HepG2 (cell line): ENCODE measurements around the gene RPAP2. TPM values are rescaled to one million over a fixed set of nuclear protein-coding genes. Genes with fewer than 3 reads are reported as not detected.

Experiments used
- CERS6 ChIP-seq: sonication (generic); formaldehyde crosslinking; IDR thresholded peaks from 2 replicates; pipeline ENCODE4 v1.5.0; 2020; ENCODE audit warnings: missing genetic modification reagents
- GATAD2A ChIP-seq: IDR thresholded peaks from 2 replicates; pipeline ENCODE4 v1.6.1; 2016
- HOXA3 ChIP-seq: sonication (generic); formaldehyde crosslinking; IDR thresholded peaks from 2 replicates; pipeline ENCODE4 v1.5.0; 2020; ENCODE audit warnings: missing genetic modification reagents
- KMT2B ChIP-seq: IDR thresholded peaks from 2 replicates; pipeline ENCODE4 v1.6.1; 2016; ENCODE audit warnings: missing genetic modification reagents, missing compliant biosample characterization
- SP5 ChIP-seq: IDR thresholded peaks from 2 replicates; pipeline ENCODE4 v1.6.1; 2016; ENCODE audit warnings: low read depth, borderline replicate concordance
- TCF7 ChIP-seq: sonication (generic); IDR thresholded peaks from 2 replicates; pipeline ENCODE4 v1.6.1; 2016; ENCODE audit warnings: antibody characterized with exemption, low read depth
- THRA ChIP-seq: sonication (generic); formaldehyde crosslinking; IDR thresholded peaks from 2 replicates; pipeline ENCODE4 v1.4.0; 2020; ENCODE audit warnings: missing genetic modification reagents, borderline replicate concordance
- ZMAT3 ChIP-seq: sonication (generic); formaldehyde crosslinking; conservative IDR thresholded peaks from 2 replicates; pipeline ENCODE4 v1.7.0; 2021; ENCODE audit warnings: missing genetic modification reagents
- ZNF142 ChIP-seq: sonication (generic); formaldehyde crosslinking; IDR thresholded peaks from 2 replicates; pipeline ENCODE4 v1.4.0; 2020; ENCODE audit warnings: missing genetic modification reagents
- polyA plus RNA-seq, 8 experiments: library from polyadenylated mRNA; depleted of rRNA in 3 of 8; stranded (reverse) in 7 of 8; unstranded in 1 of 8; fragments of >200 nt; fragmentation: Illumina TruSeq in 4 of 8; extraction: Trizol in 4 of 8; gene quantifications; 2 replicates each; pipeline versions ENCODE4 v1.2.1 to v1.2.3, GENCODE V29; 2011 to 2016; ENCODE audit warnings: low read depth in 4 of 8, missing spikeins in 1 of 8, mixed read lengths in 1 of 8; ENCODE audit not compliant: insufficient read depth in 1 of 8
- total RNA-seq, 5 experiments: library from RNA; depleted of rRNA; stranded (reverse); fragments of >200 nt; fragmentation: Illumina TruSeq; extraction: Trizol; gene quantifications; 2 replicates each; pipeline ENCODE4 v1.2.3, GENCODE V29; 2016; ENCODE audit warnings: low read depth in 1 of 5

Gene RPAP2
- total and polyA plus RNA-seq, 2 of the 13 experiments (the other 11 are each of a cell fraction or from before 2014, with no cell fraction given) = 10.0 to 34.8 TPM

GRCh38 chr1:92367496-92367895 is 68.6 kb downstream of the RPAP2 start (continued):
- TF ChIP-seq ZNF142 (CRISPR knock-in tag) (no peak), CERS6 (CRISPR knock-in tag) (no peak), HOXA3 (CRISPR knock-in tag) (no peak), SP5 (CRISPR knock-in tag) (no peak), THRA (CRISPR knock-in tag) (no peak), KMT2B (CRISPR knock-in tag) (no peak), ZMAT3 (CRISPR knock-in tag) (no peak), GATAD2A (CRISPR knock-in tag) (no peak), TCF7 (no peak)
- TF ChIP-seq, all 625 proteins: peak for 0
